B cell (primary cell): ENCODE results near the gene TRHDE. TPM values are rescaled to one million over a fixed set of nuclear protein-coding genes. Genes with fewer than 3 reads are reported as not detected.
"Not testable (repeated sequence)": the region's sequence is repeated elsewhere in the genome, so short reads cannot be mapped to it uniquely, and the experiment has no call there.

ENCODE experiments used
- ATAC-seq: fragments of 200-7000 bp; cut with Tn5 transposase; one replicate; pipeline ENCODE4 v1.10.0; 2021; ENCODE audit warnings: low read depth, mild to moderate bottlenecking, moderate number of reproducible peaks, moderate library complexity
- CTCF ChIA-PET: fragments of 350-600 bp; sonication (Branson Sonifier 250); formaldehyde crosslinking; loops from one replicate; lab custom pipeline; 2021; ENCODE audit warnings: antibody characterized with exemption, inconsistent platforms; lab: Charles Lee
- POLR2A ChIA-PET: fragments of 350-600 bp; sonication (Branson Sonifier 250); formaldehyde crosslinking; loops from one replicate; lab custom pipeline; 2021; ENCODE audit warnings: antibody characterized with exemption; lab: Charles Lee
- DNase-seq: peaks from one replicate; pipeline ENCODE4 v3.0.0; 2013
- H2AFZ ChIP-seq: 2 replicates; pipeline ENCODE4 v1.6.1; 2012; ENCODE audit warnings: mild to moderate bottlenecking, low read depth, low read length; ENCODE audit not compliant: insufficient read depth, poor library complexity, severe bottlenecking
- H3K27ac ChIP-seq, 2 donors: 1 replicate in 1 of 2; 2 replicates in 1 of 2; pipeline ENCODE4 v1.5.1; 2012 to 2013; ENCODE audit warnings: low read length in 2 of 2, mild to moderate bottlenecking in 2 of 2, moderate library complexity in 1 of 2
- H3K27me3 ChIP-seq, 4 experiments: fragments of 200-600 bp in 1 of 4; sonication (generic) in 1 of 4; replicated peaks in 1 of 4; 1 replicate in 2 of 4; 2 replicates in 2 of 4; pipeline versions ENCODE4 v1.6.1 to v1.7.0; 2013 to 2016; ENCODE audit warnings: low read length in 3 of 4, mild to moderate bottlenecking in 2 of 4, mixed read lengths in 1 of 4, moderate library complexity in 1 of 4; ENCODE audit not compliant: insufficient read depth in 4 of 4, control insufficient read depth in 3 of 4; ENCODE audit errors: control extremely low read depth in 1 of 4
- H3K36me3 ChIP-seq, 2 experiments: replicated peaks in 1 of 2; 1 replicate in 1 of 2; 2 replicates in 1 of 2; pipeline versions ENCODE4 v1.6.1 to v1.7.1; 2013; ENCODE audit warnings: low read length in 1 of 2; ENCODE audit not compliant: insufficient read depth in 2 of 2, control insufficient read depth in 1 of 2; ENCODE audit errors: control extremely low read depth in 1 of 2, extremely low read depth in 1 of 2
- H3K4me1 ChIP-seq, 2 donors: fragments of 200-600 bp in 1 of 2; sonication (generic) in 1 of 2; 1 replicate in 1 of 2; 2 replicates in 1 of 2; pipeline versions ENCODE4 v1.5.1 to v1.6.1; 2013 to 2017; ENCODE audit warnings: low read length in 2 of 2; ENCODE audit not compliant: control insufficient read depth in 2 of 2, insufficient read depth in 2 of 2
- H3K4me2 ChIP-seq: replicated peaks from 2 replicates; pipeline ENCODE3; 2012; ENCODE audit warnings: mild to moderate bottlenecking, low read depth, low read length; ENCODE audit not compliant: poor library complexity, severe bottlenecking
- H3K4me3 ChIP-seq, 5 experiments: fragments of 200-600 bp in 1 of 5; sonication (generic) in 1 of 5; 1 replicate in 3 of 5; 2 replicates in 2 of 5; pipeline versions ENCODE4 v1.5.1 to v1.7.0; 2011 to 2016; ENCODE audit warnings: low read length in 4 of 5, mild to moderate bottlenecking in 4 of 5, low read depth in 2 of 5, control low read depth in 1 of 5, moderate library complexity in 1 of 5; ENCODE audit not compliant: insufficient read depth in 1 of 5; ENCODE audit errors: control extremely low read depth in 1 of 5, extremely low read depth in 1 of 5
- H3K79me2 ChIP-seq: fragments of 200-600 bp; sonication (generic); one replicate; pipeline ENCODE4 v1.6.0; 2016; ENCODE audit warnings: low read length; ENCODE audit not compliant: control insufficient read depth, insufficient read depth
- H3K9ac ChIP-seq: fragments of 200-600 bp; sonication (generic); 2 replicates; pipeline ENCODE4 v1.6.1; 2017; ENCODE audit warnings: mild to moderate bottlenecking, low read length, moderate library complexity
- H3K9me3 ChIP-seq, 3 donors: one replicate each; pipeline versions ENCODE4 v1.6.1 to v1.7.1; 2013; ENCODE audit warnings: low read length in 2 of 3; ENCODE audit not compliant: control insufficient read depth in 2 of 3, insufficient read depth in 1 of 3; ENCODE audit errors: control extremely low read depth in 1 of 3
- H4K20me1 ChIP-seq: 2 replicates; pipeline ENCODE4 v1.6.0; 2012; ENCODE audit warnings: mild to moderate bottlenecking, low read length; ENCODE audit not compliant: insufficient read depth, control insufficient read depth, poor library complexity, severe bottlenecking
- H3K27ac Mint-ChIP-seq: one replicate; pipeline ENCODE4 v1.8.0; 2021; ENCODE audit warnings: mixed read lengths
- H3K27me3 Mint-ChIP-seq: one replicate; pipeline ENCODE4 v1.8.0; 2021; ENCODE audit warnings: mixed read lengths
- H3K4me1 Mint-ChIP-seq: one replicate; pipeline ENCODE4 v1.8.0; 2021; ENCODE audit warnings: mixed read lengths
- H3K4me3 Mint-ChIP-seq: one replicate; pipeline ENCODE4 v1.8.0; 2021; ENCODE audit warnings: mixed read lengths
- H3K9me3 Mint-ChIP-seq: one replicate; pipeline ENCODE4 v1.8.0; 2022; ENCODE audit warnings: mixed read lengths; ENCODE audit not compliant: insufficient read depth
- WGBS: methylation state at CpG from one replicate; pipeline ENCODE4 v1.1.5; 2013; ENCODE audit warnings: missing lambda C conversion rate; ENCODE audit not compliant: insufficient coverage; 5-methylcytosine and 5-hydroxymethylcytosine counted together
- intact Hi-C: fragments of 100-400 bp; cut with micrococcal nuclease; formaldehyde crosslinking; loops from one replicate; pipeline ENCODE4 v1.10.0; 2022
- polyA plus RNA-seq: library from polyadenylated mRNA; depleted of rRNA; stranded (reverse); fragments of >200 nt; gene quantifications from 2 replicates; pipeline ENCODE4 v1.2.3, GENCODE V29; 2012
- total RNA-seq, 2 donors: library from RNA; stranded (reverse); fragments of 120-200 nt in 1 of 2; gene quantifications; 1 replicate in 1 of 2; 2 replicates in 1 of 2; pipeline versions ENCODE4 v1.2.3 to v1.2.4, GENCODE V29; 2013 to 2022
- TF ChIP-seq, protein P1 (sequence below): fragments of 200-600 bp; IDR thresholded peaks from one replicate; pipeline ENCODE4 v1.8.0; 2022; ENCODE audit warnings: antibody characterized with exemption, mild to moderate bottlenecking

The TRHDE gene
- total and polyA plus RNA-seq, 2 donors (not counting 1 experiment from before 2014, with no cell fraction given) = not detected

DNA sequence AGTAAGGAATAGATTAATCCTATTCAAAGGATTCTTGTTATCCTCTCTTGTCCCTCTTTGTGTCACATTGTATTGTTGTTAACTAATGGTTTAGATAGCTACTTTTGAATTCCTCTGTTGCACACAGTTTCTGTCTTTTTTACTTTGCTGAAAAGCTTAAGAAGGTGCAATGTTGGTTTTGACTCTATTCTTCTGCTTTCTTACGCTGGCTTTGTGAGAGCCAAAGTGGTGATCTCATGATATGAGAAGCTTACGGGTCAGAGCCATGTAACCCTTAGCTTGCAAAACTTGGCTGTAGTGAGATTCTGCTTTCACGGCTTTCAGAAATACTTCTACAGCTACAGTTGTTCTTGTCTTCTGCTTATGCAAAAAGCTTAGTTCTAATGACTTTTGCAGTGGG, 239.7 kb downstream of the TRHDE start:
- no peaks in the 10 kb centered on the region for H3K79me2 ChIP-seq
- no peak overlapping the region for H3K27ac ChIP-seq
- H3K4me1 Mint-ChIP-seq = no peaks in the 10 kb centered on the region
- H3K27ac Mint-ChIP-seq = no peak overlapping the region
- H3K27me3 Mint-ChIP-seq = no peaks in the 10 kb centered on the region
- H4K20me1 ChIP-seq = no peaks in the 10 kb centered on the region
- no peak overlapping the region for H3K9ac ChIP-seq
- no peak overlapping the region for H3K4me3 ChIP-seq
- no peaks in the 10 kb centered on the region for H3K4me1 ChIP-seq
- H3K27me3 ChIP-seq = no peaks in the 10 kb centered on the region
- ChIA-PET CTCF (no interaction called here), POLR2A (no interaction called here)
- TF ChIP-seq, protein P1, sequence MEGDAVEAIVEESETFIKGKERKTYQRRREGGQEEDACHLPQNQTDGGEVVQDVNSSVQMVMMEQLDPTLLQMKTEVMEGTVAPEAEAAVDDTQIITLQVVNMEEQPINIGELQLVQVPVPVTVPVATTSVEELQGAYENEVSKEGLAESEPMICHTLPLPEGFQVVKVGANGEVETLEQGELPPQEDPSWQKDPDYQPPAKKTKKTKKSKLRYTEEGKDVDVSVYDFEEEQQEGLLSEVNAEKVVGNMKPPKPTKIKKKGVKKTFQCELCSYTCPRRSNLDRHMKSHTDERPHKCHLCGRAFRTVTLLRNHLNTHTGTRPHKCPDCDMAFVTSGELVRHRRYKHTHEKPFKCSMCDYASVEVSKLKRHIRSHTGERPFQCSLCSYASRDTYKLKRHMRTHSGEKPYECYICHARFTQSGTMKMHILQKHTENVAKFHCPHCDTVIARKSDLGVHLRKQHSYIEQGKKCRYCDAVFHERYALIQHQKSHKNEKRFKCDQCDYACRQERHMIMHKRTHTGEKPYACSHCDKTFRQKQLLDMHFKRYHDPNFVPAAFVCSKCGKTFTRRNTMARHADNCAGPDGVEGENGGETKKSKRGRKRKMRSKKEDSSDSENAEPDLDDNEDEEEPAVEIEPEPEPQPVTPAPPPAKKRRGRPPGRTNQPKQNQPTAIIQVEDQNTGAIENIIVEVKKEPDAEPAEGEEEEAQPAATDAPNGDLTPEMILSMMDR = no peak
- H3K4me3 Mint-ChIP-seq = no peak overlapping the region
- no peak overlapping the region for H2AFZ ChIP-seq
- H3K4me2 ChIP-seq = no peak overlapping the region
- no peak for ATAC-seq
- no peaks in the 10 kb centered on the region for H3K9me3 ChIP-seq
- no peaks in the 10 kb centered on the region for H3K9me3 Mint-ChIP-seq
- intact Hi-C loops = no loop called here
- DNase-seq = no peak
- H3K36me3 ChIP-seq = no peaks in the 10 kb centered on the region
- WGBS = 100% methylated on average over 1 of the region's 3 CpGs

DNA sequence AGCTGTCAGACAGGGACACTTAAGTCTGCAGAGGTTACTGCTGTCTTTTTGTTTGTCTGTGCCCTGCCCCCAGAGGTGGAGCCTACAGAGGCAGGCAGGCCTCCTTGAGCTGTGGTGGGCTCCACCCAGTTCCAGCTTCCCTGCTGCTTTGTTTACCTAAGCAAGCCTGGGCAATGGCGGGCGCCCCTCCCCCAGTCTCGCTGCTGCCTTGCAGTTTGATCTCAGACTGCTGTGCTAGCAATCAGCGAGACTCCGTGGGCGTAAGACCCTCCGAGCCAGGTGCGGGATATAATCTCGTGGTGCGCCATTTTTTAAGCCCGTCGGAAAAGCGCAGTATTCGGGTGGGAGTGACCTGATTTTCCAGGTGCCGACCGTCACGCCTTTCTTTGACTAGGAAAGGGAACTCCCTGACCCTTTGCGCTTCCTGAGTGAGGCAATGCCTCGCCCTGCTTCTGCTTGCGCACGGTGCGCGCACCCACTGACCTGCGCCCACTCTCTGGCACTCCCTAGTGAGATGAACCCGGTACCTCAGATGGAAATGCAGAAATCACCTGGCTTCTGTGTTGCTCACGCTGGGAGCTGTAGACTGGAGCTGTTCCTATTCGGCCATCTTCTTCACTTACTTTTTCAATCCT, 248.0 kb downstream of the TRHDE start:
- H2AFZ ChIP-seq = not testable (repeated sequence)

More for the DNA sequence above, 248.0 kb downstream of the TRHDE start:
- H3K9me3 ChIP-seq, H4K20me1 ChIP-seq, H3K27ac ChIP-seq, H3K79me2 ChIP-seq, intact Hi-C loops, ATAC-seq, H3K9ac ChIP-seq, POLR2A ChIA-PET, H3K27me3 ChIP-seq, CTCF ChIA-PET, H3K27ac Mint-ChIP-seq, H3K27me3 Mint-ChIP-seq, H3K4me1 ChIP-seq, H3K4me3 Mint-ChIP-seq, DNase-seq, H3K9me3 Mint-ChIP-seq, H3K4me2 ChIP-seq, H3K36me3 ChIP-seq, H3K4me3 ChIP-seq: not testable (repeated sequence)
- 97% methylated on average over 18 of the region's 27 CpGs for WGBS
- H3K4me1 Mint-ChIP-seq = peaks cover 12% of the 10 kb centered on the region
